ENCODE results near the gene GLUD2. TPM values are rescaled to one million over a fixed set of nuclear protein-coding genes. Genes with fewer than 3 reads are reported as not detected.

Gene GLUD2
- polyA plus RNA-seq, 1 of the 3 experiments (the other 2 are of a cell fraction) = 0.03 TPM

- H3K27ac ChIP-seq (ENCODE audit: low read depth in 2 of 2, low read length in 1 of 2) = no peak overlapping the region
- H2AFZ ChIP-seq (ENCODE audit: low read depth) = no peak overlapping the region
- H3K4me2 ChIP-seq = no peak overlapping the region
- ChIA-PET CTCF (no interaction called here), POLR2A (no interaction called here)
- no peaks in the 10 kb centered on the region for H3K27me3 ChIP-seq (ENCODE audit: insufficient read depth)
- H4K20me1 ChIP-seq (ENCODE audit: insufficient read depth) = no peaks in the 10 kb centered on the region
- H3K4me3 ChIP-seq (ENCODE audit: low read depth in 2 of 2, low read length in 1 of 2) = no peak overlapping the region
- no peaks in the 10 kb centered on the region for H3K9me3 ChIP-seq
- H3F3A ChIP-seq (replicated peaks; ENCODE audit: insufficient read depth) = no peaks in the 10 kb centered on the region
- TF ChIP-seq FOXJ3 (CRISPR knock-in tag; IDR thresholded peaks at IDR 0.05) = no peak
- no peak for TF ChIP-seq EZH2phosphoT487 (IDR thresholded peaks at IDR 0.05; ENCODE audit: borderline replicate concordance, low read depth)
- TF ChIP-seq USF1 (IDR thresholded peaks at IDR 0.05; ENCODE audit: borderline replicate concordance, low read depth) = no peak
- no peak for TF ChIP-seq TEAD4 (IDR thresholded peaks at IDR 0.05; ENCODE audit: borderline replicate concordance, insufficient read depth)
- H3K9ac ChIP-seq = no peak overlapping the region
- DNase-seq = no peak
- no peaks in the 10 kb centered on the region for H3K36me3 ChIP-seq (replicated peaks in 1 of 2; ENCODE audit: control insufficient read depth in 1 of 2, insufficient read depth in 2 of 2, low read length in 1 of 2)
- H3K4me1 ChIP-seq (ENCODE audit: control insufficient read depth in 1 of 2, insufficient read depth in 2 of 2, low read depth in 1 of 2, low read length in 1 of 2) = no peaks in the 10 kb centered on the region
- H3K79me2 ChIP-seq (ENCODE audit: insufficient read depth) = no peaks in the 10 kb centered on the region
- H3K9me2 ChIP-seq = no peaks in the 10 kb centered on the region
These were observed 33.4 kb upstream of the GLUD2 start for GRCh38 chrX:121013897-121014455.

DNA sequence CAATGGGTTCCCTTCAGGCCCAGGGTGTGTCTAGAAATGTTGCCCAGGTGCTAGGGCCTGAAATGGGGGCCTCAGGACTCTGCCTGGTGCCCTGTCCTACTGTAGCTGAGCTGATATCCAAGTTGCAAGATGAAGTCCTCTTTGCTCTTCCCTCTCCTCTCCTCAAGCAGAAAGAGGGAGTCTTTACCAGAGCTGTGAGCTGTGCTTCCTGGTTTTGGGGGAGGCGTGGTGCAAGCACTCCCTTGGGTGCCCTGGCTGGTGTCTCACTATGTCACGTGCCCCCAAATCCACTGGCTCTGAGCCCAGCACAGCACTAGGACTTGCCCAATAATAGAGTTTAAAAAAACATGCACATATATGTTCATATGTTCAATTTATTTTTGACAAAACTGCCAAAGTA is 32.6 kb upstream of the GLUD2 start:
- 6% methylated on average over 2 of the region's 2 CpGs for WGBS (ENCODE audit: low lambda C conversion rate)
- Histone ChIP-seq H3K4me1 (ENCODE audit: control insufficient read depth in 1 of 2, insufficient read depth in 2 of 2, low read depth in 1 of 2, low read length in 1 of 2) (no peaks in the 10 kb centered on the region), H3K79me2 (ENCODE audit: insufficient read depth) (no peaks in the 10 kb centered on the region), H3K4me2 (no peak overlapping the region), H3F3A (replicated peaks; ENCODE audit: insufficient read depth) (no peaks in the 10 kb centered on the region), H3K9me3 (no peaks in the 10 kb centered on the region), H3K9ac (no peak overlapping the region), H3K9me2 (no peaks in the 10 kb centered on the region), H2AFZ (ENCODE audit: low read depth) (no peak overlapping the region), H3K36me3 (replicated peaks in 1 of 2; ENCODE audit: control insufficient read depth in 1 of 2, insufficient read depth in 2 of 2, low read length in 1 of 2) (no peaks in the 10 kb centered on the region), H3K27me3 (ENCODE audit: insufficient read depth) (no peaks in the 10 kb centered on the region), H3K27ac (ENCODE audit: low read depth in 2 of 2, low read length in 1 of 2) (no peak overlapping the region), H3K4me3 (ENCODE audit: low read depth in 2 of 2, low read length in 1 of 2) (no peak overlapping the region), H4K20me1 (ENCODE audit: insufficient read depth) (no peaks in the 10 kb centered on the region)
- POLR2A ChIA-PET = no interaction called here
- no peak for TF ChIP-seq SIN3A (IDR thresholded peaks at IDR 0.05; ENCODE audit: borderline replicate concordance, low read depth, low read length)
- CTCF ChIA-PET = no interaction called here
- DNase-seq = no peak

GRCh38 chrX:121028419-121028818 is 19.0 kb upstream of the GLUD2 start:
- H4K20me1 ChIP-seq (ENCODE audit: insufficient read depth) = no peaks in the 10 kb centered on the region
- DNase-seq = no peak
- no peaks in the 10 kb centered on the region for H3K36me3 ChIP-seq (replicated peaks in 1 of 2; ENCODE audit: control insufficient read depth in 1 of 2, insufficient read depth in 2 of 2, low read length in 1 of 2)
- 8% methylated on average over 1 of the region's 1 CpG for WGBS (ENCODE audit: low lambda C conversion rate)
- peaks cover 14% of the 10 kb centered on the region; the same call in 1 of the 2 replicates for H3K27me3 ChIP-seq (ENCODE audit: insufficient read depth)
- H3K4me3 ChIP-seq (ENCODE audit: low read depth in 2 of 2, low read length in 1 of 2) = no peak overlapping the region
- no peaks in the 10 kb centered on the region for H3K4me1 ChIP-seq (ENCODE audit: control insufficient read depth in 1 of 2, insufficient read depth in 2 of 2, low read depth in 1 of 2, low read length in 1 of 2)
- POLR2A ChIA-PET = no interaction called here
- no peak overlapping the region for H3K4me2 ChIP-seq
- TF ChIP-seq TEAD4 (IDR thresholded peaks at IDR 0.05; ENCODE audit: borderline replicate concordance, insufficient read depth) (no peak), POLR2AphosphoS5 (IDR thresholded peaks at IDR 0.05; ENCODE audit: low read depth, low read length) (no peak), SIN3A (IDR thresholded peaks at IDR 0.05; ENCODE audit: borderline replicate concordance, low read depth, low read length) (no peak), RFX5 (IDR thresholded peaks at IDR 0.05; ENCODE audit: low read length) (no peak), CTCF (IDR thresholded peaks at IDR 0.05) (no peak), MEF2A (IDR thresholded peaks at IDR 0.05; ENCODE audit: borderline replicate concordance, low read depth) (no peak)
- no peaks in the 10 kb centered on the region for H3K9me3 ChIP-seq
- H3F3A ChIP-seq (replicated peaks; ENCODE audit: insufficient read depth) = no peaks in the 10 kb centered on the region
- CTCF ChIA-PET = no interaction called here
- H3K27ac ChIP-seq (ENCODE audit: low read depth in 2 of 2, low read length in 1 of 2) = no peak overlapping the region
- H3K9me2 ChIP-seq = no peaks in the 10 kb centered on the region
- H3K79me2 ChIP-seq (ENCODE audit: insufficient read depth) = no peaks in the 10 kb centered on the region
- no peak overlapping the region for H3K9ac ChIP-seq
- H2AFZ ChIP-seq (ENCODE audit: low read depth) = no peak overlapping the region

Measured in SK-N-SH (cell line).